ENCODE results near the gene MYBPH.

MYBPH gene

DNA sequence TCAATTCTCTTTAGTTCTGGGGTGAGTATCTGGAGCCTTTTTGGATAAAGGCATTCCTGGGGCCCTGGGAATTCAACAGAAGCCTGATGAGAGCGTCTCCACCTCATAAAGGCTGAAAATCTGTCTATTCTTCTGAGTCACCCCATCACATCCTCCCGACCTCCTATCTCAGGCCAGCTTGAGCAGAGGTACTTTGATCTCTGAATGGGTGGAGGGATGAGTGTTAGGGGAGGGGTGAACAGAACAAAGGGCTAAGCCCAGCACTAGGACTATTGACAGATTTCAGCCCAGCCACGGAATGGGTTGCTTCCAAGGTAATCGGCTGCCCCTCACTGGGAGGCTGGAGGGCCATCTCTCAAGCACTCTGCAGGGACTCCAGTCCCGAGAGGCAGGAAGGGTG is 2.5 kb upstream of the MYBPH start:
- DNase-seq = no peak

DNA sequence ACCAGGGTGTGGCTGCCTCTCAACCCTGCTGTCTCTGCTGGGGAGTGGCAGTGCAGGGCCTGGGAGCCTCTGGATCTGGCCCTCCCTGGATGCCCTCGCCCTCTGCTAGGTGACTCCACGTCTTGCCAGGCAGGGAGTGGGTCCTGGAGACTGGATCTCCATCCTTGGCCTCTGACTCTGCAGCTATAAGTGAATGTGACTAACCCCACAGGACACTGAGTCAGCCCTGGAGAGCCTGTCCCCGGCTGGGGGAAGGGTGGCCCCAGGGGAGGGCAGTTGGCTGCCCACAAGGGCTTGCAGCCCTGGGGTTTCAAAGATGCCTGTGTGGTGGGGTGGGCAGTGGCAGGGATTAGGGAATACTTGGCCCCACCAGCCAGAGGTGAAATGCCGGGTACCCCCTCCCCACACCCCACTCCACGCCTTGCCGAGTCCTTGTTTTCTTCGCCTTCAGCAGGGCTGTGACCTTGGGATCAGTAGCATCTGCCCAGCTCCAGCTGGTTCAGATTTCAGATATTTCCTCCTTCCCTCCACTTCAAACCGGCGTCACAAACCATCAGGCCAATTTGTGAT is 1.9 kb upstream of the MYBPH start:
- DNase-seq = no peak

DNA sequence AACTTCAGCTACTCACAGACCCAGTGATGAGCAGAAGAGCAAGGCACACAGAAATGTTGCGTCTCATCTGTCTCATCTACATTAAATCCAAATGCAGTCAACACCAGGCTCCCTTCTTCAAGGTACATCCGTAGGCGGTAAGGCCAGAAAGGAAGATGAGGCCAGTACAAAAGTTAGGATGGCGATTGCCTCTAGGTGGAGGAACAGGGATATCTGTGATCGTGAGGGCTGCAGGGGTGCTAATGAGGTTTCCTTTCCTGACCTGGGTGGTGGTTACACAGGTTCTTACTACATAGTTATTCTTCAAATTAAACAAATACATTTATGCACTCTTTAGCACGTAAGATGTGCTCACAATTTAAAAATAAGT is 1.4 kb upstream of the MYBPH start:
- DNase-seq = no peak

DNA sequence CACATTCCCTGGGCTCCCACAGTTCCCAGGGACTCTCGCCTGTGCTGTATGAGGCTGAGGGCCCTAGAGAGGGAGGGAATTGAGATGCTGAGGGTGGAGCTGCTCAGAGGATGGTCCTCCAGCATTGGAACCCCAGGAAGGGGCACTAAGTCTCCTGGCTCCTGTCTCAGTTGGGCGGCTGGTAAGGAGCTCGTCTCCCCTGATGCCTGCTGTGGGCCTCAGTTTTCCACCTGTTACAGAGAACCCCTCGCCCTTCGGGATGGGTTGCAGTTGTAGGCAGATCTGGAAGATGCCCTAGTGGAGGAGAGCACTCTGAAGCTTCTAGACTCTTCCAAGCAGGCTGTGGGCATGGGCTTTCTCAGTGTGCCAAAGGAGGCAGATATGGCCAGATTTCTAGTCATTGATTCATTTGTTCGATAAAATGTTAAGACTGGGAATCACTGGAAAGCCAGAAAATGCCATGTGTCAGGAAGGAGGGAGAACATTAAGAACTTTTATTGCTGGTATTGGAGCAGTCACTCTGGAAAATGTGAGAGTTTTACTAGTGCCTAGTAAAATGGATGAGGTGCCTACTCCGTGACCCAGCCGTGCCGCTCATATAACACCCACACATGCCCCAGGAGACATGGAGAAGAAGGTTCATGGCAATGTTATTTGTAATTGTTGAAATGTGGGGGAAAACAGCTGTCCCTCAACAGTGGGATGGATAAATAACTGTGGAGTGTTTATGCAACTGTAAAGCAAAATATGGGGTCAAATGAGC is 828 bp upstream of the MYBPH start:
- no peak for DNase-seq

DNA sequence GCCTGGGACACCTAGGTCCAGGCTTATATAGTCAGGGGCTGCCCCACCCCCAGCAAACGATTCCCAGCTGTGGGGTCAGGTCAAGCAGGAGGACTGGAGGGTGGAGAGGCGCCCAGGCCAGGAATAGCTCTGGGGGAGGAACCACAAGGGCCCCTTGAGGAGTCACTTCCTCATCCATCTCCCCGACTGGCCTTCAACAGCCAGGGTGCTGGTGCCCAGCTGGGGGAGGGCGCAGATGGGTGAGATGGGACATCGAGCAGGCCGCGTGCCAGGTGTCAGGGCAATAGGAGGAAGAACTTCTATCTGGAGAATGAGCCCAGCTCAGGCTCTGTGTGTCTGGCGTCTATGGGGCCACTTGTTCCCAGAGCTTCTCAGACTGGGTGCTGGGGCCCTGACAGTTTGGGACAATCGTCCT is 208 bp upstream of the MYBPH start:
- DNase-seq = no peak

DNA sequence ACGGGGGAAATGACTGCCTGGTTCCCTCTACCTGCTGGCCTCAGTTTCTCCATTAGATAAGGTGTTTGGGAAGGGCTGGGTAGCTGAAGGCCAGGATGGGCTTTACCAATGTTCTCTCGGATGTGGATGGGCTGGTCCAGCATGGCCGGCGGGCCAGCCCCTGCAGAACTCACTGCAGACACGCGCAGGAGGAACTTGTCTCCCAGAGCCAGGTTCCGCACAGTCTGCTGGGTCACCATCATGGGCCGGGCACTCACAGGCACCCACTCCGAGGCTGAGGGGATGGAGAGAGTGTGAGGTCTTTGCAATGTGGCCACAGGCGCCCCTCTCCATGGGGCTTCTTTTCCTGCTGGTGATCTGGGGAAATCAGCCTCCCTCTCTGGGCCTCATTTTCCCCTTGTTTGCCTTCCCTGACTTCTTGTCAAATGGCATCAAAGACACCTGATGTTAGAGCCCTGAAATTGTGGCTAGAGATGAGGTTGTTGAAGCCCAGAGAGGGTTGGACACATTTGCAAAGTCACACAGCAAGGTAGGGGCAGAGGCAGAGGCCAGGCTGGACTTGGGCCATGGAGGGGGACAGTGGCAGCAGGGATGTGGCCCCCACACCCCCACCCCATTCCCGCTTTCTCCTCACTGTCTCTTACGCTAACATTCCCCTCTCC is 1.2 kb downstream of the MYBPH start:
- DNase-seq = no peak

DNA sequence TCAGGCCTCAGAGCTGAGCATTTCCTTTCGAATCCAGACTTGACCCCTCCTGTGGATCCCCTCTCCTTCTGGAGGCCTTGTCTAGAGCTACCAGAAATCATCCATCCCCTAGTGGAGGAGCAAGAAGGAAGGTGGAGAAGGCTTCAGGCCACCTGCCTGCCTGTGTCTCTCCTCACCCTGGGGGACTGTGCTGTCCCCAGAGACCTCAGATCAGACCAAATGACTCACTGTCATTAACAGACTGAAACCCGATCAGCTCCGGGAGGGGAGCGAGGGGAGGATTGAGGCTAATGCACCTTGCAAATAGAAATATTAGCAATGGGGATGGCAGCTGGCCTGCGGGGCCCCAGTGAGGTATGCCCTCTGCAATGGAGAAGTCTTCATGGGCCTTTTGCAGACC is 2.1 kb downstream of the MYBPH start:
- no peak for DNase-seq

DNA sequence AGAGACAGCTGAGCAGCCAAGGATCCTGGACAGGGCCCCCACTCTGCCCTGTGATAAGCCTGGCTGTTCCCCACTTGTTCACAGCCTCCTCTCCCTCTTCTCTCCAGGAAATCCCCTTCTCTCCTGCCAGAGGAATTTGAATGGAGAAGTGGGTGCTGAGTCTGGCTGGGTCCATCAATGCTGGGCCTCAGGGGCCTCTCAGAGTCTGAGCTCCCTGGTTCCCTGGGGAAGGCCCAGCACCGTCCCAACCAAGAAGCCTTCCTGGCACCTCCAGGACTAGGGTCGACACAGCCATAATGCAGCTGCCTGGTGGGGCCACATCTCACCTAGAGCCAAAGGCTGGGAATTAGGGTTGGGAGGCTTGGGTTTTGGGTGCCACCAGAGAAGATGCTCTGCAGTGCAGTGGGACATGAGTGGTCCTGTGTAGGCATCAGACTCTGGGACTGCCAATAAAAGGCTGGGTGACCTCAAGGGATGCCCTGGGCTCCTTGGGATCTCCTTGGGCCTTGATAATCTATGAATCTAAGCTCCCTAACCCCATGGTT is 2.5 kb downstream of the MYBPH start:
- no peak for DNase-seq

DNA sequence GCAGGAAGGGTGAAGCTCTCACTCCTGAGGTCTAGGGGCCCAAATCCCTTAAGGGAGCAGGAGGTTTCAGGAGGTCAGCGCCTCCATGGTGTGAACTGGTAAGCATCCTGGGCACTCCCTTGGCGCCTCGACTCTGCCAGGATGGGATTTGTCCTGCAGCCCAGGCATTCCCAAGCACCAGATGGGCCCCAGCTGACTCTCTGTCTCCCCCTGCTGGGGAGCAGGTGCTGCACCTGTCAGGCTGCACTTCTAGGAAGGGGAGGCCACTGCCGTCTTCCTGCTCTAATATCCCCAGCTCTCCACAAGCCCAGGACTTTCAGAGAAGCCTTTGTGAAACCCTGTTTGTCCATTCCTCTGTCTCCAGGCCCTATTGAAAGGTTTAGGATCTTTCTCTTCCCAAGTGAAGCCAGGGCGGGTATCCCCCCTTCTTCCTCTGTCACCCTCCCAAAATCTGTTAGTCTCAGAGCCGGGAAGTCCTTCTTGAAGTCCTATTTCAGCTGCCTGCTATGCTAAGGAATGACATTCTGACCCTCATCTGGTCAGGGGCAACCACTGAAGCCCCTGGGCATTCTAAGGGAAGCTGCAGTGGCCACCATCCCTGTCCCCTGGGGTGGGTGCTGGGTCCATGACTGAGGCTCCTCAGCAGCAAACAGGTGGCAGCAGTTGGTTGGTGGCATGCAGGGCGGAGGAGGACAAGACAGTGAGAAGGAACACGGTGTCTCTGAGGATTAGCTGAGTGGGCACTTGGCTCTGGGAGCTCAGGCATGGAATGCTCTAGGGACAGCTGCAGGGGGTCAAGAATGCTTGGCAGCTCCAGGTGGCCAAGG is 3.2 kb downstream of the MYBPH start:
- peak; percentile 41 for DNase-seq

DNA sequence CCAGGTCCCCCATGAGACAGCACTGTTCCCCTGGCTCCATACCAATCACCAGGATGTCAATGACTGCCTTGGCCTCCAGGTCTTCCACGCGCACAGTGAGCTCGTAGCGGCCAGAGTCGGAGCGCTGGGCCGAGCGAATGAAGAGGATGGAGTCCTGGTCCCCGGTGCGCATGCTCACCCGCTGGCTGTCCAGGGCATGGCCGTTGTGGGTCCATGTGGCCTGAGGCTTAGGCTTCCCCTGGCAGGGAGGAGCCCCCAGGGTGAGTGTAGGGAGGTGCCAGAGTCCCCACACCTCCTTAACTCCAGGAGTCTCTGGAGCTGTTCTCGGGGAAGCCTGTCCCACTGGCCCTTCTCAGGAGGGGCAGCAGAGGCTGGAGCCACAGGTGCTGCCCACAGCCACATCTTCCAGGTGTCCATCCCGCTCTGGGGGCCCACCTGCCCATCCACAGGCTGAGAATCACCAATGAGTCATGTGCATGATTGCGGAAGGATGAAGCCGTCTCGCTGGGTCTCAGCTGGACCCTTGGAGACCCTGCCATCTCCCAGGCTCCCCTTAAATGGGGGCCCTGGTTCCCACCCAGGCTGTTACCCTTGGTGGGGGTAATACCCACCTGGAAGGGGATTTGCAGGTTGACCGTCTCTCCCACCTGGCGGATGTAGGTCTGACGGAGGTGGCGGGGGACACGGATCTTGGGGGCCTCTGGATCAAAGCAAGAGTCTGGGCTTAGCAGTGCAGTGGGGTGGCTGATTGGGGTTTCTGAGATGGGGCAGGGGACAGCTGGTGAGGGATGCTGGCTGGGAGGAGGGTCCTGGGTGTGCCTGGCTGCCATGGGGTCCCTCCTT is 4.1 kb downstream of the MYBPH start:
- no peak for DNase-seq

DNA sequence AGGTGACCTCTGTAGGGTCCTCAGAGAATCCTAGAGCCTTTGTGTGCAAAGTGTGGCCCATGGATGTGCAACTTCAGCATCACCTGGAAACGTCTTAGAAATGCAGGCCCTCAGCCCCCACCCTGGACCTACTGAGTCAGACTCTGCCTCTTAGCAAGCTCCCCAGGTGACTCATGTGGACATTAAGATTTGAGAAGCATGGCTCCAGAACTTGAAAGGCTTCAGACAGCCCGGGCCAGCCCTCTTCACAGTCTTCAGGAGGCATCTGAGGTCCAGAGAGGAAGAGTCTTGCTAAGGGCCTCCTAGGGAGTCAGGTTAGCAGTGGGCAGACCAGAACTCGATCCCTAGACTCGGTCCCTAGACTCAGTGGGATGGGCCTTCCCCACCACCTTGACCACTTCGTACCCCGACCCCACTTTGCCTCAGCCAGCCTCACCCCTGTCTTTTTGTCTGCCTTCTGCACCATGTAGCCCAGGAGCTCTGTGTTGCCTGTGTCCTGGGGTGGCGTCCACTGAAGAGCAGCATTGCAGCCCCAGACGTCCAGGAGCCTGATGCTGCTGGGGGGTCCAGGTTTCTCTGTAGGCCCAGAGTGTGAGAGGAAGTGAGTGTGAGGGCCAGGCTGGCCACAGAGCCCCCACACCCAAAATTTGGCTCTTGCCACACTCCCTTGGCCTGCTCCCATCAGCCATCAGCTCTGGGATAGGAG is 4.8 kb downstream of the MYBPH start:
- no peak for DNase-seq

DNA sequence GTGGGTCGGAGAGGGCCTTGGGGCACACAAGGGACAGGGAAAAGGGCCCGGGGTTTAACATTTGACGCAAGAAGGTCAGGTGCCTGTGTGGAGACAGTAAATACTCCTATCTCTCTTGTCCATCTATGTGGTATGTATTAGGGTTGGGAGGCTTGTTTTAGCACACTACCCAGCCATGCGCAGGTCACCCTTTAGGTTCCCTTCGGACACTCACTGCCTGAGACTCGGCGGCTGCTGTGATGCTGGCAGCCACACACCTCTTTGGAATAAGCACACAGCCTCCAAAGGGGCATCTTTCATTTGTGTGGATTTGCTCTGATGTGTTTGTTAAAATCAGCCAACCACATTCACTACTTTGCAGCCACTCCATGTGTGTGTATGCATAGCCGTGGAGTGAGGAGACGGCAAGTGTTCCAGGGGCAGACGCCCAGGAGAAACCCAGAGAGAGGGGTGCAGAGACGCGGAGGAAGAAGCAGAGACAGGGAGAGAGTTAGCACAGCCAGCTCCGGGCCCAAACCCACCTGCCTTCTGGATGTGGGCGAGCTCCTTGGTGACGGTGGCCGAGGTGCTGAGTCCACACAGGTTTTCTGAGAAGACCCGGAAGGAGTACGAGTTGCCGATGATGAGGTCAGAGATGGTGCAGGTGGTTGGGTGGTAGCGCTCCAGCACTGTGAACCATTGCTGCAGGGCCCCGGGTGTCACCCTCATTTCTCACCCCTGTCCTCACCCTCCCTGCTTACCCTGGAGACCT is 5.7 kb downstream of the MYBPH start:
- no peak for DNase-seq

DNA sequence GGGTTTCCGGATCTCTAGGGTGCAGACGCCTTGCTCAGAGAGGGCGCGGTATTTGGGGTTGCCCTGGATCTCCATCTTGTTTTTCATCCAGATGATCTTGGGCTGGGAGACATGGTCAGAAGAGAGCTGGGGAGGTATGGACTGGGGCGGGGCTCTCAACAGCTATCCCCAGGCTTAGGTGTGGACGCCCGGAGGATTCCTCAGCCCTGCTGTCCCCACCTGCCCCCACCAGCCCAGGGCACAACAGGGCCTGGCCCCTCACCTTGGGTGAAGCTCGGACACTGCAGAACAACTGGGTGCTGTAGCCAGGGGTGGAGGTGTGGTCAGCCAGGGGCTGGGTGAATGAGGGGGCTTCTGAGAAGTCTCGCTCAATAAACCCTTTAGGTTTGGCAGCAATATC is 6.6 kb downstream of the MYBPH start:
- DNase-seq = no peak

DNA sequence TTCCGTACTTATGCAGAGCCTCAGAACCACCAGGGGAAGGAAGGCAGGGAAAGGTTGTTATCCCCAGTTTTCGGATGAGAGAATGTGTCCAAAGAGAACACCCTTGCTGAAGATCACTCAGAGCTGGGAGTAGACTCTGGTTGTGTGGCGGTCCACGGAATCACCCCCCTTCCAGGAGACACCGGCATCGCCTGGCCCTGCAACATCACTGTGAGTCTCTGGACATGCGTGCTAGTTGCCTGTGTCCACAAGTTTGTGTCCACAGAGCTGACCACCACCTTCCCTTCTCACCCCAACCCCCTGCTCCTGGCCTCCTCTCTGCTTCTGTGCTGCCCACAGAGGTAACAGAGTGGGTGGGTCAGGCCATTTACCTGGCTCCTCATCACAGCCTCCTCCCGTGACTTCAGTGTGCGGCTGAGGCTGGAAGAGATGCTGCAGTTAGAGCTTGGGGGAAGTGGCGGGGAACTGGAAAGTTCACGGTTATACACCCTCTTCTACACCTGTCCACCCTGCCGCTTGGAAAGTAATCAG is 7.3 kb downstream of the MYBPH start:
- DNase-seq = no peak

DNA sequence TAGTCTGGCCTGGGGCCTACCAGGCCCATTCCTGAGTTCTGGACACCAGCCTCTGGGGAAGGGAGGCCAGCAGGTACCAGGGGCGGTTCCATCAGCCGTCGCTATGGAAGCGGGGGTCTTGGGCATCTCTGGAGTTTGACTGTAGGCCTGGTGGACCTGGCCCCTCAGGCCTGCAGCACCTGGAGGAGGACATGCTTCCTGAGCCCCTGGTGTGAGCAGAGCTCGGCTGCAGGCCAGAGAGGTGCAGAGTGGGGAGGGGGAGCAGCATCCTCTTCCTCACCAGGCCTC is 7.8 kb downstream of the MYBPH start:
- no peak for DNase-seq

DNA sequence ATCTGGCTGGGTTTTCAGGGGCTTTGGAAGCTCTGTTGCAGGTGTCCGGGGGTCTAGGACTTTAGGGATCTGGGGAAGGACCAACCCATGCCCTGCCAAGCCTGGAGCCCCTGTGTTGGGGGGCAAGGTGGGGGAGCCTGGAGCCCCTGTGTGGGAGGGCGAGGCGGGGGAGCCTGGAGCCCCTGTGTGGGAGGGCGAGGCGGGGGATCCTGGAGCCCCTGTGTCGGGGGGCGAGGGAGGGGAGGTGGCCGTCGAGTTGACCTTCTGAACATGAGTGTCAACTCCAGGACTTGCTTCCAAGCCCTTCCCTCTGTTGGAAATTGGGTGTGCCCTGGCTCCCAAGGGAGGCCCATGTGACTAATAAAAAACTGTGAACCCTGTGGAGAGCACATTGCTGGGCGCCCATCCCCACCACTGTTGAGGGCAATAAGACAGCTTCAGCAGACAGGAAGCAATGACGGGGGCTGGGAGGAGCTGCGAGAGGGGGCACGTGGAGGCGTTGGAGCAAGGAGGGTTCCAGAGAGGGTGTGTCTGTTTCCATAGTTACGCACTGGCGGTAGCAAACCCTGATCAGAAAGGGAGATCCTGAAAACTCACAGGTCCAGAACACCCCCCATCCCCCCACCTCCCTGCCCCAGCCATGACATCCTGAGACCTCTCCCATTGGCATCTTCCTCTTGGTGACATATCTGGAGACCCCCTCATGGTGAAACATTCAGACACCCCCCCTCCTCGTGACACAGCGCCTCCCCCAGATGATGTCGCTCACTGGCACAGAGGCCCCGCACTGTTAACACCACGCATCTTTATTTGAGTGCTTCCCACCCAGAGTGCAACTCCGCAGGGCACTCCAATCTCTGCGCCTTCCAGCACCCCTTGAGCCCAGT is 8.4 kb downstream of the MYBPH start:
- DNase-seq = no peak

DNA sequence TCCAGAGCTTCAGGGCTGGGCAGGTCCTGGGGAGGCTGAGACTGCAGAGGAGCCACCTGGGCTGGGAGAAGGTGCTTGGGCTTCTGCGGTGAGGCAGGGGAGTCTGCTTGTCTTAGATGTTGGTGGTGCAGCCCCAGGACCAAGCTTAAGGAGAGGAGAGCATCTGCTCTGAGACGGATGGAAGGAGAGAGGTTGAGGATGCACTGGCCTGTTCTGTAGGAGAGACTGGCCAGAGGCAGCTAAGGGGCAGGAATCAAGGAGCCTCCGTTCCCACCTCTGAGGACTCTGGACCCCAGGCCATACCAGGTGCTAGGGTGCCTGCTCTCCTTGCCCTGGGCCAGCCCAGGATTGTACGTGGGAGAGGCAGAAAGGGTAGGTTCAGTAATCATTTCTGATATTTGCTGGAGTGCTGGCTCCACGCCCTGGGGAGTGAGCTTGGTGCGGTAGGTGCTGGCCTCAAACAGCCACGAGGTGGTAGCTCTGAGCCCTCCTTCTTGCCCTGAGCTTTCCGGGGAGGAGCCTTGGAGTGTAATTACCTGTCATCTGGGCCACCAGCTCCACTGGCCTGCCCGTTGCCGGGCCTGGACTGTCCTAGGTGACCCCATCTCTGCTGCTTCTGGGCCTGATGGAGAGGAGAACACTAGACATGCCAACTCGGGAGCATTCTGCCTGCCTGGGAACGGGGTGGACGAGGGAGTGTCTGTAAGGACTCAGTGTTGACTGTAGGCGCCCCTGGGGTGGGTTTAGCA is 9.3 kb downstream of the MYBPH start:
- DNase-seq = no peak

DNA sequence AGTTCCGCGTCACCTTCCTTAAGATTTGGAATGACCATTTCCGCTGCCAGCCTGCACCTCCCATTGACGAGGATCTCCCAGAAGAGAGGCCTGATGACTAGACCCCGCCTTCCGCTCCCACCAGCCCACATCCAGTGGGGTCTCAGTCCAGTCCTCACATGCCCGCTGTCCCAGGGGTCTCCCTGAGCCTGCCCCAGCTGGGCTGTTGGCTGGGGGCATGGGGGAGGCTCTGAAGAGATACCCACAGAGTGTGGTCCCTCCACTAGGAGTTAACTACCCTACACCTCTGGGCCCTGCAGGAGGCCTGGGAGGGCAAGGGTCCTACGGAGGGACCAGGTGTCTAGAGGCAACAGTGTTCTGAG is 9.8 kb downstream of the MYBPH start:
- no peak for DNase-seq
